NB4 (cell line): ENCODE measurements around the gene SDHB.

Source experiments
- MYC ChIP-seq: IDR thresholded peaks from 2 replicates; pipeline ENCODE4 v1.6.1; 2011; ENCODE audit warnings: low read depth, low read length
- POLR2A ChIP-seq: IDR thresholded peaks from 2 replicates; pipeline ENCODE4 v1.6.1; 2011; ENCODE audit warnings: mild to moderate bottlenecking; ENCODE audit not compliant: insufficient read length; ENCODE audit errors: extremely low read depth
- TF ChIP-seq, protein P1 (sequence below): IDR thresholded peaks from one replicate; pipeline ENCODE4 v1.5.1; 2012; ENCODE audit warnings: low read depth, low read length
- TF ChIP-seq, protein P2 (sequence below): IDR thresholded peaks from 2 replicates; pipeline ENCODE4 v1.6.1; 2011; ENCODE audit warnings: low read depth, low read length

DNA sequence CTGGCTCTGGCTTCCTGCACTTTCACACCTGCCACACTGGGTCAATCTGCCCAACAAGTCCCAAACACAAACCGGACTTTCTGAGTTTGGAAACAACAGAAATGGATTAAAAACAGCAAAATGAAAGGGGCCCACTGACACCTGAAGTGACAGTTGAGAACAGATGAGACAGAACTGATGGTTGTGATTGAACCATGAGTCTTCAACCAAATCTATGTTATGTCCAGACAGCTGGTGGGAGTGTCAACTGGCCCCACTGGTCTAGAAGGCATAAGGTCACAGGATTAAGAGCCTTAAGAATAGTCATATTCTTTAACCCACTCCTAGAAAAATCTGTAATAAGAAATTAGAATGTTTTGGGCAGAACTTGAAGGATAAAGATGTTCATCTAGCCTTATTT is 29.1 kb downstream of the SDHB start:
- TF ChIP-seq, protein P1, sequence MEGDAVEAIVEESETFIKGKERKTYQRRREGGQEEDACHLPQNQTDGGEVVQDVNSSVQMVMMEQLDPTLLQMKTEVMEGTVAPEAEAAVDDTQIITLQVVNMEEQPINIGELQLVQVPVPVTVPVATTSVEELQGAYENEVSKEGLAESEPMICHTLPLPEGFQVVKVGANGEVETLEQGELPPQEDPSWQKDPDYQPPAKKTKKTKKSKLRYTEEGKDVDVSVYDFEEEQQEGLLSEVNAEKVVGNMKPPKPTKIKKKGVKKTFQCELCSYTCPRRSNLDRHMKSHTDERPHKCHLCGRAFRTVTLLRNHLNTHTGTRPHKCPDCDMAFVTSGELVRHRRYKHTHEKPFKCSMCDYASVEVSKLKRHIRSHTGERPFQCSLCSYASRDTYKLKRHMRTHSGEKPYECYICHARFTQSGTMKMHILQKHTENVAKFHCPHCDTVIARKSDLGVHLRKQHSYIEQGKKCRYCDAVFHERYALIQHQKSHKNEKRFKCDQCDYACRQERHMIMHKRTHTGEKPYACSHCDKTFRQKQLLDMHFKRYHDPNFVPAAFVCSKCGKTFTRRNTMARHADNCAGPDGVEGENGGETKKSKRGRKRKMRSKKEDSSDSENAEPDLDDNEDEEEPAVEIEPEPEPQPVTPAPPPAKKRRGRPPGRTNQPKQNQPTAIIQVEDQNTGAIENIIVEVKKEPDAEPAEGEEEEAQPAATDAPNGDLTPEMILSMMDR, result no peak
- TF ChIP-seq POLR2A (no peak), MYC (no peak)
- TF ChIP-seq, protein P2, sequence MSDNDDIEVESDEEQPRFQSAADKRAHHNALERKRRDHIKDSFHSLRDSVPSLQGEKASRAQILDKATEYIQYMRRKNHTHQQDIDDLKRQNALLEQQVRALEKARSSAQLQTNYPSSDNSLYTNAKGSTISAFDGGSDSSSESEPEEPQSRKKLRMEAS, result no peak
